ENCODE data around the gene AMPD3. TPM values are rescaled to one million over a fixed set of nuclear protein-coding genes. Genes with fewer than 3 reads are reported as not detected.

The AMPD3 gene
- total RNA-seq, 1 donor from 2014 or later, result 2.6 TPM

- DNase-seq (no peak), ATAC-seq (ENCODE audit: poor library complexity) (no peak)
- intact Hi-C loops (cut with DNase I), result loop anchor here (10.0 kb wide), 1 partner anchor 193 kb away; no protein-coding TSS in a partner anchor
Observed at GRCh38 chr11:10541561-10541930, 86.5 kb downstream of the AMPD3 start.

GRCh38 chr11:10542776-10543175 lies 87.7 kb downstream of the AMPD3 start:
- ATAC-seq (ENCODE audit: poor library complexity), result no peak
- no peak for DNase-seq
- intact Hi-C loops (cut with DNase I), result loop anchor here (10.0 kb wide), 1 partner anchor 192 kb away; no protein-coding TSS in a partner anchor

- ATAC-seq (ENCODE audit: poor library complexity), result no peak
- intact Hi-C loops (cut with DNase I), result loop anchor here (10.0 kb wide), 1 partner anchor 191 kb away; no protein-coding TSS in a partner anchor
- DNase-seq, result no peak
Observed at GRCh38 chr11:10543782-10544181, 88.7 kb downstream of the AMPD3 start.

GRCh38 chr11:10544491-10545465 lies 89.7 kb downstream of the AMPD3 start:
- intact Hi-C loops (cut with DNase I), result loop anchor here (10.0 kb wide), 1 partner anchor 190 kb away; no protein-coding TSS in a partner anchor
- ATAC-seq (ENCODE audit: poor library complexity), result no peak

GRCh38 chr11:10550503-10551289 lies 95.6 kb downstream of the AMPD3 start:
- no peak for DNase-seq
- no peak for ATAC-seq (ENCODE audit: poor library complexity)
- intact Hi-C loops (cut with DNase I), result no loop called here

More at GRCh38 chr11:10544491-10545465, 89.7 kb downstream of the AMPD3 start:
- peak; percentile 41 for DNase-seq

- no peak for ATAC-seq (ENCODE audit: poor library complexity)
- DNase-seq, result no peak
- intact Hi-C loops (cut with DNase I), result no loop called here
Observed at GRCh38 chr11:10551290-10551592, 96.2 kb downstream of the AMPD3 start.

- intact Hi-C loops (cut with DNase I), result no loop called here
- no peak for ATAC-seq (ENCODE audit: poor library complexity)
- no peak for DNase-seq
Observed at GRCh38 chr11:10551845-10552352, 96.8 kb downstream of the AMPD3 start.

GRCh38 chr11:10556590-10556989 lies 101.5 kb downstream of the AMPD3 start:
- DNase-seq, result no peak
- no peak for ATAC-seq (ENCODE audit: poor library complexity)
- intact Hi-C loops (cut with DNase I), result no loop called here

Other genes with a start within 250 kb of the AMPD3 start
- 18.3 TPM for gene SBF2, start 161.0 kb upstream of the AMPD3 start, total RNA-seq
- gene ADM, start 150.2 kb upstream of the AMPD3 start, total RNA-seq, result 10.3 TPM
- gene RNF141, start 85.9 kb downstream of the AMPD3 start, total RNA-seq, result 41.4 TPM
- gene LYVE1, start 113.4 kb downstream of the AMPD3 start, total RNA-seq, result 77.2 TPM
- gene IRAG1, start 238.5 kb downstream of the AMPD3 start, total RNA-seq, result 4.5 TPM

All from Right ventricle myocardium superior (tissue), 1 donor.